Gastroesophageal sphincter (tissue), 4 donors: ENCODE data around the gene GPR39. TPM values are rescaled to one million over a fixed set of nuclear protein-coding genes. Genes with fewer than 3 reads are reported as not detected.

Experiments
- ATAC-seq: fragments of 150-250 bp; one replicate; pipeline ENCODE4 v1.9.1; 2016; ENCODE audit warnings: mild to moderate bottlenecking, moderate library complexity
- H3K27ac ChIP-seq, 4 donors: fragments of 200-600 bp; sonication (generic) in 3 of 4; 1 replicate in 3 of 4; 2 replicates in 1 of 4; pipeline ENCODE4 v1.5.1; 2016 to 2019
- H3K27me3 ChIP-seq: fragments of 200-600 bp; sonication (generic); one replicate; pipeline ENCODE4 v1.5.1; 2019
- H3K36me3 ChIP-seq, 2 donors: fragments of 200-600 bp; sonication (generic); one replicate each; pipeline ENCODE4 v1.5.1; 2019; ENCODE audit warnings: control low read depth in 1 of 2
- H3K4me1 ChIP-seq, 3 donors: fragments of 200-600 bp; sonication (generic); 1 replicate in 2 of 3; 2 replicates in 1 of 3; pipeline ENCODE4 v1.5.1; 2016 to 2019; ENCODE audit warnings: control low read depth in 2 of 3
- H3K4me3 ChIP-seq, 2 donors: fragments of 200-600 bp; sonication (generic); one replicate each; pipeline ENCODE4 v1.5.1; 2019; ENCODE audit warnings: mild to moderate bottlenecking in 1 of 2, moderate library complexity in 1 of 2
- H3K9me3 ChIP-seq, 3 donors: fragments of 200-600 bp; sonication (generic); one replicate each; pipeline ENCODE4 v1.5.1; 2017 to 2019; ENCODE audit warnings: control low read depth in 2 of 3
- EP300 ChIP-seq: sonication (generic); formaldehyde crosslinking; IDR thresholded peaks from one replicate; pipeline ENCODE4 v1.6.1; 2017; ENCODE audit warnings: antibody characterized with exemption, mild to moderate bottlenecking
- POLR2A ChIP-seq, 2 donors: fragments of 450-650 bp; IDR thresholded peaks; one replicate each; pipeline ENCODE4 v1.6.1; 2017; ENCODE audit warnings: antibody characterized with exemption in 2 of 2, mild to moderate bottlenecking in 2 of 2, moderate library complexity in 1 of 2
- POLR2AphosphoS5 ChIP-seq: sonication (generic); formaldehyde crosslinking; IDR thresholded peaks from one replicate; pipeline ENCODE4 v1.6.1; 2017; ENCODE audit warnings: antibody characterized with exemption
- WGBS, 2 donors: methylation state at CpG; one replicate each; pipeline ENCODE4 v1.1.5; 2018; ENCODE audit warnings: low coverage in 1 of 2; 5-methylcytosine and 5-hydroxymethylcytosine counted together
- total RNA-seq, 4 donors: library from RNA; depleted of rRNA; stranded (reverse); fragments of >200 nt; gene quantifications; one replicate each; pipeline ENCODE4 v1.1.0, GENCODE V29; 2016
- TF ChIP-seq, protein P1 (sequence below), 4 experiments: fragments of 200-600 bp in 2 of 4; fragments of 450-650 bp in 2 of 4; sonication (generic) in 1 of 4; IDR thresholded peaks; one replicate each; pipeline ENCODE4 v1.5.1; 2017 to 2019; ENCODE audit warnings: antibody characterized with exemption in 4 of 4, mild to moderate bottlenecking in 2 of 4, moderate library complexity in 2 of 4

The GPR39 gene
- total RNA-seq, 4 donors from 2014 or later = 0.46 to 2.6 (median 0.69) TPM; not detected in 1

DNA sequence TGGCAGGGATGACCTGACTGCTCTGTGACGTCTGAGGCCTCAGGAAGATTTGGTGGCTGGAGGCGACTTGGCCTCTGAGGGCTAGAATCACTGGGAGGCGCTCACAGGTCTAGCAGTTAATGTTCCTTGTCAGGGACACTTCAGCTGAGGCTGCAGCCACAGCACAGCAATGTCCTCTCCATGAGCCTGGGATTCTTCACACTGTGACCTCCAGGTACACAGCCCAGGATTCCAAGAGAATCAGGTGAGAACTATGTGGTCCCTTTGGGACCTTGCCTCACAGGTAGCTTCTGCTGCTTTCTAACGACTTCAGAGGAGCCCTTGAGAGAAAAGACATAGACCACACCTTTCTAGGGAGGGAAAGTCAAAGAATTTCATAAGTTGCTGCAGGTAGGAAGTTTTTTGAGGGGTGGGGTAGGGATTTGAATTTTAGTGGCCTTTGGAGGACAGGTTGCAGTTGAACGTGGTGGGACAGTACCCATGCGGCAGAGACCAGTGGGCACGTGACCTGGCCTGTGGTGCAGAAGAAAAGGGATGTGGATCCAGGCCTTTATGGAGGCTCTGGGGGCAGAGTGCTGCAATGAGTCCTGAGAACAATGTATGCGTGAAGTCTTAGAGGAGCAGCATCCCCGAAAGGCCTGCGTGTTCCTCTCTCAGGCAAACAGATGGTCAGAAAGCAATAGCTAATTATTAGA lies 167.2 kb downstream of the GPR39 start:
- no peak for ATAC-seq
- WGBS, 2 donors = 93 to 100% methylated on average over 4 to 7 of the region's 10 CpGs
- H3K36me3 ChIP-seq = no peaks in the 10 kb centered on the region
- no peak overlapping the region for H3K27ac ChIP-seq
- TF ChIP-seq EP300 = no peak
- no peak for TF ChIP-seq POLR2AphosphoS5
- TF ChIP-seq POLR2A (IDR thresholded peaks at IDR 0.05) = no peak
- TF ChIP-seq, protein P1, sequence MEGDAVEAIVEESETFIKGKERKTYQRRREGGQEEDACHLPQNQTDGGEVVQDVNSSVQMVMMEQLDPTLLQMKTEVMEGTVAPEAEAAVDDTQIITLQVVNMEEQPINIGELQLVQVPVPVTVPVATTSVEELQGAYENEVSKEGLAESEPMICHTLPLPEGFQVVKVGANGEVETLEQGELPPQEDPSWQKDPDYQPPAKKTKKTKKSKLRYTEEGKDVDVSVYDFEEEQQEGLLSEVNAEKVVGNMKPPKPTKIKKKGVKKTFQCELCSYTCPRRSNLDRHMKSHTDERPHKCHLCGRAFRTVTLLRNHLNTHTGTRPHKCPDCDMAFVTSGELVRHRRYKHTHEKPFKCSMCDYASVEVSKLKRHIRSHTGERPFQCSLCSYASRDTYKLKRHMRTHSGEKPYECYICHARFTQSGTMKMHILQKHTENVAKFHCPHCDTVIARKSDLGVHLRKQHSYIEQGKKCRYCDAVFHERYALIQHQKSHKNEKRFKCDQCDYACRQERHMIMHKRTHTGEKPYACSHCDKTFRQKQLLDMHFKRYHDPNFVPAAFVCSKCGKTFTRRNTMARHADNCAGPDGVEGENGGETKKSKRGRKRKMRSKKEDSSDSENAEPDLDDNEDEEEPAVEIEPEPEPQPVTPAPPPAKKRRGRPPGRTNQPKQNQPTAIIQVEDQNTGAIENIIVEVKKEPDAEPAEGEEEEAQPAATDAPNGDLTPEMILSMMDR (IDR thresholded peaks at IDR 0.05) = no peak
- H3K4me3 ChIP-seq = no peak overlapping the region
- H3K4me1 ChIP-seq = no peaks in the 10 kb centered on the region
- H3K27me3 ChIP-seq = no peaks in the 10 kb centered on the region
- H3K9me3 ChIP-seq = no peaks in the 10 kb centered on the region

DNA sequence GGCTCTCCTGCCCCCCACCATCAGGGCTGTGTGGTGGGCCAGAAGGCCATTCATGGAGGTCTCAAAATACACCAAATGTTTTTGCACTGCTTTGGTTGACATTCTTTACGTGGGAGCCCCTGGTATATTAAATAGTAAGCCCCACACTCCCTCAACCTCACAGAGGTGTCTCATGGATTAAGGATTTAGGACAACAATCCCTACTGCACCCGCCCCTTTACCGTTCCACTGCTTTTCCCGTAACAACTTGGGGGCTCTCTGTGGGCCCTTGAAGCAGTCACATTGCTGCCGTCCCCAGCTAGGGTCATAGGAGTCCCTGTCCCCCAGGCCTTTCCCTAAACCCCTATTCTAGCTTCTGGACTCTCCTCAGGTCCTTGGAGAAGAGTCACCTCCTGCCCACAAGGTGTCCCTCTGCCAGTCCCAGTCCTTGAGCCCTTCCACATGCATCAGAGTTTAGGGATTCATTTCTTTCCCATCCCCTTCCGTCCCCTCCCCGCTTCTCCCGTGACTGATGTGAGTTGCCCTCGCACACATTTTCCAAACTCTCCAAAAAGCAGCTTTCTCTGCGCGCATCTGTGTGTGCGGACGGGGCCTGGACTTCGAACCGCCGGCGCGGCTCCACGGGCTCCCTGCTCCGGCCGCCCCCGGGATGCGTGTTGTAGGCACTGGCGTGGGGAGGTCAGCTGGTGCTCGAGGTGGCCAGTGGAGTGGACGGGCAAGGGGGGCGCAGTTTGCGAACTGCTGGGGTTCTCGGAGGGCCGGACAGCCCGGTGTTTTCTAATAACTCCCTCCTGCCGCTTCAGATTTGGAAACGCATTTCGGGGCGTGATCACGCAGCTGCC lies 168.6 kb downstream of the GPR39 start:
- Histone ChIP-seq H3K4me3 (no peak overlapping the region), H3K36me3 (no peaks in the 10 kb centered on the region), H3K4me1 (no peaks in the 10 kb centered on the region), H3K27me3 (no peaks in the 10 kb centered on the region), H3K9me3 (no peaks in the 10 kb centered on the region), H3K27ac (no peak overlapping the region)
- 95 to 99% methylated on average over 16 to 17 of the region's 36 CpGs for WGBS, 2 donors
- TF ChIP-seq POLR2AphosphoS5 = no peak
- TF ChIP-seq, protein P1 (IDR thresholded peaks at IDR 0.05) = no peak
- TF ChIP-seq EP300 = no peak
- TF ChIP-seq POLR2A (IDR thresholded peaks at IDR 0.05) = no peak
- ATAC-seq = no peak

DNA sequence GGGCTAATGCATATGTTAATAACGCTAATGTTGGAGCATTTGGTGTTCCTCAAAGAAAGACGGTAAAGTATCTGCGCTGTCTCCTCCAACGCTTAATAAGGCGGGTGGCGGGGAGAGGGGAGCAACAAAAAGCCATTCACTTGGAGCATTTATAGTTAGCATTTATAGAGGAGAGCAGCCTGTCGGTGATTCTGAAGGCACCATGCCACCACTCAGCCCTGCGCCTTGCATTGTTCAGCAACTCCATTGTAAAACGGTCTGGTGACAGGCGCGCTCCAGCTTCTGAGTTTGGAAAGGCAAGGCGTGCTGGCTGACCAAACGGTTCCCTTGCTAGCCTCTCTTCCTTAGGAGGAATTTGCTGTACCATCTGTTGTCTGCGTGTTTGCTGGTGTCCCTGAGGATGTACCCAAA lies 169.5 kb downstream of the GPR39 start:
- 92% methylated on average over 7 of the region's 14 CpGs for WGBS, 2 donors

GRCh38 chr2:132586835-132587234 lies 170.2 kb downstream of the GPR39 start:
- WGBS, 2 donors = 86 to 97% methylated on average over 3 of the region's 3 CpGs

More for the DNA sequence above, 169.5 kb downstream of the GPR39 start:
- no peak overlapping the region for H3K4me3 ChIP-seq
- no peak for TF ChIP-seq EP300
- no peak for TF ChIP-seq POLR2A (IDR thresholded peaks at IDR 0.05)
- TF ChIP-seq POLR2AphosphoS5 = no peak
- TF ChIP-seq, protein P1 (IDR thresholded peaks at IDR 0.05) = no peak
- no peak for ATAC-seq
- H3K36me3 ChIP-seq = no peaks in the 10 kb centered on the region
- no peaks in the 10 kb centered on the region for H3K27me3 ChIP-seq
- H3K4me1 ChIP-seq = no peaks in the 10 kb centered on the region
- no peak overlapping the region for H3K27ac ChIP-seq
- no peaks in the 10 kb centered on the region for H3K9me3 ChIP-seq

More at GRCh38 chr2:132586835-132587234, 170.2 kb downstream of the GPR39 start:
- TF ChIP-seq, protein P1 (IDR thresholded peaks at IDR 0.05) = no peak
- H3K27ac ChIP-seq = no peak overlapping the region
- H3K4me1 ChIP-seq = no peaks in the 10 kb centered on the region
- H3K4me3 ChIP-seq = no peak overlapping the region
- no peaks in the 10 kb centered on the region for H3K27me3 ChIP-seq
- no peaks in the 10 kb centered on the region for H3K36me3 ChIP-seq
- ATAC-seq = no peak
- H3K9me3 ChIP-seq = no peaks in the 10 kb centered on the region
